ENCODE data around the gene GPR107. TPM values are rescaled to one million over a fixed set of nuclear protein-coding genes. Genes with fewer than 3 reads are reported as not detected.
A peak's percentile ranks its signal among the peaks of the same experiment; 100 is the strongest.

The GPR107 gene
- total and polyA plus RNA-seq, 2 experiments from 2014 or later, result 12.3 to 23.9 TPM

DNA sequence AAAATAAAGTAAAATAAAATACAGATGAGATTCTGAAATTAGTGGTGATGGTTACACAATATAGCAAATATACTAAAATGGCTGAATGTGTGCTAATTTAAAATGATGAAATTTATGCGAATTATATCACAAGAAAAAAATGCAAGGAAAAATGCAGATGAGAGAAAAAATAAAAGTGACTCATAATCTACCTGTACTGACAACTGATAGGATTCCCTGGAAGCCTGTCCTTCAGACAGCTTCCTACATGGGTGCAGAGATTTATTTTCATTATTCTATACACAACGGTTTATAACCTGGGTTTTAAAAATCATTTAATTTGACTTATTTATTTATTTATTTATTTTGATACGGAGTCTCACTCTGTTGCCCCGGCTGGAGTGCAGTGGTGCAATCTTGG is 112.7 kb downstream of the GPR107 start:
- DNase-seq (ENCODE audit: low read depth in 1 of 2, low spot score in 1 of 2), result no peak
- Histone ChIP-seq H3K27ac (no peak overlapping the region), H3K4me3 (no peak overlapping the region), H3K9me3 (ENCODE audit: low read depth) (no peaks in the 10 kb centered on the region), H3K36me3 (no peaks in the 10 kb centered on the region), H3K27me3 (no peaks in the 10 kb centered on the region), H3K4me1 (ENCODE audit: low read depth) (no peaks in the 10 kb centered on the region)
- TF ChIP-seq, protein P1, sequence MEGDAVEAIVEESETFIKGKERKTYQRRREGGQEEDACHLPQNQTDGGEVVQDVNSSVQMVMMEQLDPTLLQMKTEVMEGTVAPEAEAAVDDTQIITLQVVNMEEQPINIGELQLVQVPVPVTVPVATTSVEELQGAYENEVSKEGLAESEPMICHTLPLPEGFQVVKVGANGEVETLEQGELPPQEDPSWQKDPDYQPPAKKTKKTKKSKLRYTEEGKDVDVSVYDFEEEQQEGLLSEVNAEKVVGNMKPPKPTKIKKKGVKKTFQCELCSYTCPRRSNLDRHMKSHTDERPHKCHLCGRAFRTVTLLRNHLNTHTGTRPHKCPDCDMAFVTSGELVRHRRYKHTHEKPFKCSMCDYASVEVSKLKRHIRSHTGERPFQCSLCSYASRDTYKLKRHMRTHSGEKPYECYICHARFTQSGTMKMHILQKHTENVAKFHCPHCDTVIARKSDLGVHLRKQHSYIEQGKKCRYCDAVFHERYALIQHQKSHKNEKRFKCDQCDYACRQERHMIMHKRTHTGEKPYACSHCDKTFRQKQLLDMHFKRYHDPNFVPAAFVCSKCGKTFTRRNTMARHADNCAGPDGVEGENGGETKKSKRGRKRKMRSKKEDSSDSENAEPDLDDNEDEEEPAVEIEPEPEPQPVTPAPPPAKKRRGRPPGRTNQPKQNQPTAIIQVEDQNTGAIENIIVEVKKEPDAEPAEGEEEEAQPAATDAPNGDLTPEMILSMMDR (IDR thresholded peaks at IDR 0.05; ENCODE audit: low read depth, low read length), result no peak

DNA sequence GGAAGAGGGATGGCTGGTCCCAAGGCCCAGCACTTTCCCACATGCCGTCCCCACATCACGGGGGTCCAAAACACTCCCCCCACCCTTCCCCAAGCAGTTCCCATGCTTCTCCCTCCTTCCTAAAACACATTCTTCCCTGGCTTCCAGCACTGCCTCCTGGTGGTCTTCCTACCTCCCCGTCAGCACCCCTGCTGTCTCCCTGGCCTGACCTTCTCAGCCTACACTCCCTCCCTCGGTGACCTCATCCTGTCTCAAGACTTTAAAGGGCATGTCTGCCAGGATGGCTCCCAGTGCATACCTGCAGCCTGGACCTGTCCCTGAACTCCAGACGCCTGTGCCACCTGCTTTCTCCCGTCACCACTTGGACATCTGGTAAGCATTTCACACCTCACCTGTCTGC is 114.2 kb downstream of the GPR107 start:
- Histone ChIP-seq H3K27ac (no peak overlapping the region), H3K36me3 (no peaks in the 10 kb centered on the region), H3K4me3 (no peak overlapping the region), H3K4me1 (ENCODE audit: low read depth) (no peaks in the 10 kb centered on the region), H3K27me3 (no peaks in the 10 kb centered on the region), H3K9me3 (ENCODE audit: low read depth) (no peaks in the 10 kb centered on the region)
- no peak for DNase-seq (ENCODE audit: low read depth in 1 of 2, low spot score in 1 of 2)
- TF ChIP-seq, protein P1 (IDR thresholded peaks at IDR 0.05; ENCODE audit: low read depth, low read length), result no peak

DNA sequence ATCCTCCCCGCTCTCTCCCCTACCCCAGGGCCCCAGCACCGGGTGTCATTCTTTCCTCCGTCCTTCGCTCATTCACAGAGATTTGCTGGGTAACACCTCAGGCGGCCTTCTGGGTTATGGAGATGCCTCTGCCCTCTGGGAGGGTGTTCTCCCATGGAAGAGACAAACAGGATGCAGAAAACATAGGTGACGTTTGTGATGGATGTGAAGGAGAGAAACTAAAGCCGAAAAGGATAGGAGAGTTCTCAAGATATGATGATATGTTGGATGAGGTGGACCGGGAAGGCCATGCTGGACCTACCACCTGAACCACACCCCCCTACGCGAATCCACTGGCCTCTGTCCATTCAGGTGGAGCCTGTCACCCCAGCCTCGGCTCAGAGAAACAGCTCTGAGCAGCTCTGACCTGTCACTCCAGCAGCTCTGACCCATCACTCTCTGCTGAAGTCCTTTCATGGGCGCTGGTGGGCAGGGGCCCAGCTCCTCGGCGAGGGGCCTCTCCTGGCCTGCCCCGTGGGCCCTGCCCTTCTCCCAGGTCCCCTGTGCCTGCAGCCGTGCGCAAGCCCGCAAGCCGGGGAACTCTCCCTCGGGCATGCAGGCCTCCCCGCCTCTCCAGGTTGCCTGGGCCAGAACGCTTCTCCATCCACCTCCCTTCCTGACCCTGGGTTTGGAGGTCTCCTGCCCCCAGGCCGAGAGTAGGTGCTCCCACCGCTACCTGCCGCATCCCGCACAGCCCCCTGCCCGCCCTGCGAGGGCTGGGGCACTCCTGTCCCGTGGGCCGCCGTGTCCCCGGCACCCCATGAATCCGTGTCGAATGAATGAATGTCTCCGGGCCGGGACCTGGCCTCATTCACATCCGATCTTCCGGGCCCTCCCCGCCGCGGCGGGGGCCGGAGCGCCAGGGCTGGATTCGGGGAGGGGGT is 117.8 kb downstream of the GPR107 start:
- peak overlapping the region; percentile 32 for H3K4me3 ChIP-seq
- H3K9me3 ChIP-seq (ENCODE audit: low read depth), result no peaks in the 10 kb centered on the region
- no peak for DNase-seq (ENCODE audit: low read depth in 1 of 2, low spot score in 1 of 2)
- TF ChIP-seq, protein P1 (IDR thresholded peaks at IDR 0.05; ENCODE audit: low read depth, low read length), result no peak
- H3K36me3 ChIP-seq, result no peaks in the 10 kb centered on the region
- H3K27me3 ChIP-seq, result no peaks in the 10 kb centered on the region
- H3K27ac ChIP-seq, result no peak overlapping the region
- peaks cover 4% of the 10 kb centered on the region for H3K4me1 ChIP-seq (ENCODE audit: low read depth)

DNA sequence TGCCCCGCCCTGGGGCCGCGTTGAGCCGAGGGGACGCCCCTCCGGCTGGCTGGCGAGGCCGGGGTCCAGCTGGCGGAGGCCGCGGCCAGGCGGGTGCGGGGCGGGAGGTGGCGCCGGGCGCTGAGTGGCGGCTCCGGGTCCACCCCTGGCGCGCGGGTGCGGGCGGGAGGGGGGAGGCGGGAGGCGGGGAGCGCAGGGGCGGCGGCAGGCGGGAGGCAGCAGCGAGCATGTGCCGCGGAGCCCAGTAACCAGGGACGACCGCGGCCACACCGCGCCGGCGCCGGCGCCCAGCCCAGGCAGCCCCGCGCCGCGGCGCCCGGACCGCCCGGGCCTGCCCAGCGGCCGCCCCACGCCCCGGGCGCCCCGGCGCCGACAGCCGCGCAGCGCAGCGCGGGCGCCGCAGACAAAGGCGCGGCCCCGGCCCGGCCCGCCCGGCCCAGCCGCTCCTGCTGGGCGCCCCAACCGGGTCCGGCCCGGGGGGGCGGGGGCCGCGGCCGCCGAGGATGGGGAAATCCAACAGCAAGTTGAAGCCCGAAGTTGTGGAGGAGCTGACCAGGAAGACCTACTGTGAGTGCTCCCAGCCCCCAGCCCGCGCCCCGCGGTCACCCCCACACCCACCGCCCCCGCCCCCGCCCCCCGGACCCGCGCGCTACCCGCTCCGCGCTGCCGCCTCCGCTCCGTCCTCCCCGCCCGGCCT is 118.6 kb downstream of the GPR107 start, which contains the start of gene NCS1:
Gene NCS1 (plus strand): TSS at position 244 of the 697 bp plus-strand sequence. CDS start 260 bp downstream, at position 504.
- Histone ChIP-seq H3K27ac (no peak within 1 kb of the TSS), H3K36me3 (no peaks in the 10 kb centered on the region), H3K27me3 (no peaks in the 10 kb centered on the region), H3K4me3 (peak within 1 kb of the TSS; percentile 97), H3K9me3 (ENCODE audit: low read depth) (no peaks in the 10 kb centered on the region), H3K4me1 (ENCODE audit: low read depth) (peaks cover 4% of the 10 kb centered on the region)
- TF ChIP-seq, protein P1 (IDR thresholded peaks at IDR 0.05; ENCODE audit: low read depth, low read length), result no peak
- peak; percentile 82 to 89 for DNase-seq (ENCODE audit: low read depth in 1 of 2, low spot score in 1 of 2)

DNA sequence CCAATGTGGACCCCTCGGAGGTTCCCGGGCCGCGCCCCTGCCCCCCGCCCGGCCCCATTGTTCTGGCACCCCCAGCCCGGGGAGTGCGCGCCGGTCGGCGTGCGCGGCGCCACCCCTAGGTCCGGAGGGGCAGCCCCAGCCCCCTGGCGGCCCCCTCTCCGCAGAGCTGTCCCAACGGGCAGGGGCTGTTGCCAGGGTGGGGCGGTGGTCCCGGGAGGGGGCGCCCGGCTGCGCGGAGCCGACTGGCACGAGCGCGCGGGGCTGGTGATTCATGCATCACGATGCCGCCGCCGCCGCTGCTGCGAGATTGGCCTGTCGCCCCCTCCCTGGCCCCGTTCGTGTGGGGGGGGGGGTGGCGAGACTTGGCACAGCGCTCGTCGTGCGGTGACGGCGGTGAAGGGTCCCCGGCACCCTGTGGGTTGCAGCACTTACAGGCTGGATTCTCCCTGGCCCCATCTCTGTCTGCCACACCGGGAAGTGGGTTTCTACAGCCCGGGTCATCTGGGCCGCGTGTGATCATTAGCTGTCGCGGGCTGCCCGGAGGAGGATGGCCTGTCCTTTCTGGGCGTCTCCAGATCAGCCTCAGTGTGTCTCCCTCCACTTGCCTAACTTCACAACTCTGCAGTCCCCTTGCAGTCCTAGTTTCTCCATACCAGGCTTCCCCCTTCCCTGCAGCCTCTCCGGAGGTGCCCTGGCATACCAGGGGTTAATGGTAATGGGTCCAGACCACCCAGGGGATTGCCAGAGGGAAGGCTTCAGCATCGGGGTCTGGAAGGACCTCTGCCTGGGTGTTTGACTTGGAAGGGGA is 119.4 kb downstream of the GPR107 start:
- TF ChIP-seq, protein P1 (IDR thresholded peaks at IDR 0.05; ENCODE audit: low read depth, low read length), result no peak
- Histone ChIP-seq H3K9me3 (ENCODE audit: low read depth) (no peaks in the 10 kb centered on the region), H3K36me3 (no peaks in the 10 kb centered on the region), H3K27me3 (no peaks in the 10 kb centered on the region), H3K27ac (no peak overlapping the region), H3K4me3 (peak overlapping the region; percentile 97), H3K4me1 (ENCODE audit: low read depth) (peaks cover 4% of the 10 kb centered on the region)
- peak; percentile 17 to 40 for DNase-seq (ENCODE audit: low read depth in 1 of 2, low spot score in 1 of 2)
